Body of pancreas (tissue), 4 donors: ENCODE measurements around the gene CCSAP.

ENCODE experiments used
- POLR2A ChIP-seq, 3 donors: fragments of 450-650 bp; IDR thresholded peaks; one replicate each; pipeline ENCODE4 v1.6.1; 2016; ENCODE audit warnings: antibody characterized with exemption in 3 of 3, mild to moderate bottlenecking in 2 of 3
- TF ChIP-seq, protein P1 (sequence below), 7 experiments: fragments of 450-650 bp in 4 of 7; fragments of 200-600 bp in 3 of 7; sonication (generic) in 3 of 7; IDR thresholded peaks; one replicate each; pipeline ENCODE4 v1.5.1; 2016 to 2019; ENCODE audit warnings: antibody characterized with exemption in 7 of 7

- TF ChIP-seq, protein P1, sequence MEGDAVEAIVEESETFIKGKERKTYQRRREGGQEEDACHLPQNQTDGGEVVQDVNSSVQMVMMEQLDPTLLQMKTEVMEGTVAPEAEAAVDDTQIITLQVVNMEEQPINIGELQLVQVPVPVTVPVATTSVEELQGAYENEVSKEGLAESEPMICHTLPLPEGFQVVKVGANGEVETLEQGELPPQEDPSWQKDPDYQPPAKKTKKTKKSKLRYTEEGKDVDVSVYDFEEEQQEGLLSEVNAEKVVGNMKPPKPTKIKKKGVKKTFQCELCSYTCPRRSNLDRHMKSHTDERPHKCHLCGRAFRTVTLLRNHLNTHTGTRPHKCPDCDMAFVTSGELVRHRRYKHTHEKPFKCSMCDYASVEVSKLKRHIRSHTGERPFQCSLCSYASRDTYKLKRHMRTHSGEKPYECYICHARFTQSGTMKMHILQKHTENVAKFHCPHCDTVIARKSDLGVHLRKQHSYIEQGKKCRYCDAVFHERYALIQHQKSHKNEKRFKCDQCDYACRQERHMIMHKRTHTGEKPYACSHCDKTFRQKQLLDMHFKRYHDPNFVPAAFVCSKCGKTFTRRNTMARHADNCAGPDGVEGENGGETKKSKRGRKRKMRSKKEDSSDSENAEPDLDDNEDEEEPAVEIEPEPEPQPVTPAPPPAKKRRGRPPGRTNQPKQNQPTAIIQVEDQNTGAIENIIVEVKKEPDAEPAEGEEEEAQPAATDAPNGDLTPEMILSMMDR (IDR thresholded peaks at IDR 0.05): no peak
- TF ChIP-seq POLR2A (IDR thresholded peaks at IDR 0.05): no peak
Observed at GRCh38 chr1:229378586-229379367, 35.9 kb upstream of the CCSAP start.
